Measurements from ENCODE around the gene TOMM40.

DNA sequence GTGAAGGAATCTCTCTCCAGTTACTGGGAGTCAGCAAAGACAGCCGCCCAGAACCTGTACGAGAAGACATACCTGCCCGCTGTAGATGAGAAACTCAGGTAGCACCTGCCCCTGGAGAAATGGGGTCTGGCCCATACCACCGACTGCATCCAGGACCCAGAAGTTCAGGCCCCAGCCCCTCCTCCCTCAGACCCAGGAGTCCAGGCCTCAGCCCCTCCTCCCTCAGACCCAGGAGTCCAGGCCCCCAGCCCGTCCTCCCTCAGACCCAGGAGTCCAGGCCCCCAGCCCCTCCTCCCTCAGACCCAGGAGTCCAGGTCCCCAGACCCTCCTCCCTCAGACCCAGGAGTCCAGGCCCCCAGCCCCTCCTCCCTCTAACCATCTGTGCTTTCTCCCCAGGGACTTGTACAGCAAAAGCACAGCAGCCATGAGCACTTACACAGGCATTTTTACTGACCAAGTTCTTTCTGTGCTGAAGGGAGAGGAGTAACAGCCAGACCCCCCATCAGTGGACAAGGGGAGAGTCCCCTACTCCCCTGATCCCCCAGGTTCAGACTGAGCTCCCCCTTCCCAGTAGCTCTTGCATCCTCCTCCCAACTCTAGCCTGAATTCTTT lies 57.8 kb downstream of the TOMM40 start:
- TF ChIP-seq POLR2AphosphoS5 (IDR thresholded peaks at IDR 0.05), result no peak
- TF ChIP-seq POLR2A (IDR thresholded peaks at IDR 0.05), result no peak

Data from spleen (tissue), 3 donors.